GM20431 (cell line): ENCODE measurements around the gene TUSC7.

ENCODE experiments used
- in situ Hi-C: fragments of 300-500 bp; cut with MseI, MboI; formaldehyde crosslinking; loops from one replicate; pipeline ENCODE4 v1.15.0; 2020; ENCODE audit warnings: low sequenced_read_pairs; ENCODE audit not compliant: unreplicated experiment

The TUSC7 gene

GRCh38 chr3:116709479-116709878, at the start of gene TUSC7:
TUSC7 (plus strand) TSS chr3:116709779.
- in situ Hi-C loops = no loop called here

- in situ Hi-C loops = no loop called here
Measured at GRCh38 chr3:116661196-116661595, 48.4 kb upstream of the TUSC7 start.

- in situ Hi-C loops = no loop called here
Measured at GRCh38 chr3:116663161-116664110, 46.1 kb upstream of the TUSC7 start.

- in situ Hi-C loops = no loop called here
Measured at GRCh38 chr3:116667324-116667723, 42.3 kb upstream of the TUSC7 start.

GRCh38 chr3:116667791-116668190, 41.8 kb upstream of the TUSC7 start:
- in situ Hi-C loops = no loop called here

- in situ Hi-C loops = no loop called here
Measured at GRCh38 chr3:116669576-116669975, 40.0 kb upstream of the TUSC7 start.

- in situ Hi-C loops = no loop called here
Measured at GRCh38 chr3:116671151-116671550, 38.4 kb upstream of the TUSC7 start.

- in situ Hi-C loops = no loop called here
Measured at GRCh38 chr3:116678853-116679252, 30.7 kb upstream of the TUSC7 start.

GRCh38 chr3:116691041-116691440, 18.5 kb upstream of the TUSC7 start:
- in situ Hi-C loops = no loop called here

GRCh38 chr3:116701070-116701469, 8.5 kb upstream of the TUSC7 start:
- in situ Hi-C loops = no loop called here

GRCh38 chr3:116702334-116702733, 7.2 kb upstream of the TUSC7 start:
- in situ Hi-C loops = no loop called here

GRCh38 chr3:116707531-116707930, 2.0 kb upstream of the TUSC7 start:
- in situ Hi-C loops = no loop called here

GRCh38 chr3:116716490-116716889, 6.9 kb downstream of the TUSC7 start:
- in situ Hi-C loops = no loop called here

- in situ Hi-C loops = no loop called here
Measured at GRCh38 chr3:116717566-116717965, 8.0 kb downstream of the TUSC7 start.

GRCh38 chr3:116728454-116728853, 18.9 kb downstream of the TUSC7 start:
- in situ Hi-C loops = no loop called here

GRCh38 chr3:116734243-116734642, 24.7 kb downstream of the TUSC7 start:
- in situ Hi-C loops = no loop called here

- in situ Hi-C loops = no loop called here
Measured at GRCh38 chr3:116739678-116740077, 30.1 kb downstream of the TUSC7 start.

- in situ Hi-C loops = no loop called here
Measured at GRCh38 chr3:116740293-116740692, 30.7 kb downstream of the TUSC7 start.

- in situ Hi-C loops = no loop called here
Measured at GRCh38 chr3:116741467-116741866, 31.9 kb downstream of the TUSC7 start.

GRCh38 chr3:116743062-116743461, 33.5 kb downstream of the TUSC7 start:
- in situ Hi-C loops = no loop called here

GRCh38 chr3:116749388-116749787, 39.8 kb downstream of the TUSC7 start:
- in situ Hi-C loops = no loop called here

- in situ Hi-C loops = loop anchor here (25.0 kb wide), 1 partner anchor 620 kb away; no protein-coding TSS in a partner anchor
Measured at GRCh38 chr3:116757315-116757714, 47.7 kb downstream of the TUSC7 start.
